Lower leg skin (tissue), 3 donors: ENCODE measurements around the gene ACAT2.

Source experiments
- CTCF ChIP-seq, 3 donors: fragments of 450-650 bp; IDR thresholded peaks; one replicate each; pipeline ENCODE4 v1.5.1; 2016; ENCODE audit warnings: antibody characterized with exemption in 3 of 3, mild to moderate bottlenecking in 3 of 3, moderate library complexity in 2 of 3
- POLR2A ChIP-seq, 2 donors: fragments of 450-650 bp; IDR thresholded peaks; one replicate each; pipeline ENCODE4 v1.6.1; 2016 to 2017; ENCODE audit warnings: antibody characterized with exemption in 2 of 2, mild to moderate bottlenecking in 1 of 2, moderate library complexity in 1 of 2

GRCh38 chr6:159724778-159725177, 37.1 kb upstream of the ACAT2 start:
- no peak for TF ChIP-seq POLR2A (IDR thresholded peaks at IDR 0.05)
- no peak for TF ChIP-seq CTCF (IDR thresholded peaks at IDR 0.05)
